GM18517 (cell line): ENCODE measurements around the gene DNASE1.

Experiments
- ATAC-seq: cut with Tn5 transposase; IDR thresholded peaks from one replicate; pipeline ENCODE4 v1.9.1; 2021; ENCODE audit warnings: mild to moderate bottlenecking, moderate library complexity; ENCODE audit not compliant: unreplicated experiment

DNASE1 gene

GRCh38 chr16:3694051-3694450, 39.6 kb downstream of the DNASE1 start:
- ATAC-seq = no peak

GRCh38 chr16:3695610-3696369, 41.3 kb downstream of the DNASE1 start:
- ATAC-seq = no peak

GRCh38 chr16:3696425-3697218, 42.1 kb downstream of the DNASE1 start:
- no peak for ATAC-seq

DNA sequence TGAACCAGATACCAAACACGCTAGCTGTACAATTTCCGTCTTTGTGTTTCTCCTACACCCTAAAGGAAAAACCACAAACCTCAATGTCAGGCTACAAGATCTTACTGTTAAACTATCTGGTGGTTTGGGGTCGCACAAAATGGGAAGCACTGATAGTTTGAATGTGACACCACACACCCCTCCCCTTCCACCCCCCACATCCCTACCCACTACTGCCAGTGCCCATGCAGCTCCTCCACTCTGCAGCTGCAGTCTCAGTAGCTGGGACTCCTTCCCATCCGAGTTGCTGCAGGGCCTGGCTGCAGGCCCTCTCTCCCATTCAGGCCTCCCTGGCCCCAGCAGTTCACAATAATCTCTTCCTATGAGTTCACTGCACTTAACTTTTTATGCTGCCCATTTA, 44.5 kb downstream of the DNASE1 start:
- no peak for ATAC-seq

- ATAC-seq = no peak
These were observed 47.0 kb downstream of the DNASE1 start for GRCh38 chr16:3701531-3701930.

DNA sequence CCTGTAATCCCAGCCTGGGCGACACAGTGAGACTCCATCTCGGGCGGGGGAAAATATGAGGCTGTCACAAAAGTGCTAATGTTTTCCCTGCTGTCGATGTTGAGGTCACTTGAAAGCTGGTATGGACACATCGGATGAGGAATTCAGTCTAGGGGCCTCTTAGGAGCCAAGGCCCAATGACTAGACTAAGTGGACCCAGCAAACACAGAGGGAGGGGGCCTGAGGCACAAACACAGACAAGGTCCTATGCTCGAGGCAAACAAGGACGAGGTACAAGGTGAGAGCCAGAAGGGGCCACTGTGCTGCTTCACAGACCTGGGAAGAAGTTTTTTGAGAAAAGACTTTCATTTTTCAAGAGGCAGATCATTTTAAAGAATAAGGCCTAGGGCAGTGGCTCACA, 47.6 kb downstream of the DNASE1 start:
- ATAC-seq = no peak

DNA sequence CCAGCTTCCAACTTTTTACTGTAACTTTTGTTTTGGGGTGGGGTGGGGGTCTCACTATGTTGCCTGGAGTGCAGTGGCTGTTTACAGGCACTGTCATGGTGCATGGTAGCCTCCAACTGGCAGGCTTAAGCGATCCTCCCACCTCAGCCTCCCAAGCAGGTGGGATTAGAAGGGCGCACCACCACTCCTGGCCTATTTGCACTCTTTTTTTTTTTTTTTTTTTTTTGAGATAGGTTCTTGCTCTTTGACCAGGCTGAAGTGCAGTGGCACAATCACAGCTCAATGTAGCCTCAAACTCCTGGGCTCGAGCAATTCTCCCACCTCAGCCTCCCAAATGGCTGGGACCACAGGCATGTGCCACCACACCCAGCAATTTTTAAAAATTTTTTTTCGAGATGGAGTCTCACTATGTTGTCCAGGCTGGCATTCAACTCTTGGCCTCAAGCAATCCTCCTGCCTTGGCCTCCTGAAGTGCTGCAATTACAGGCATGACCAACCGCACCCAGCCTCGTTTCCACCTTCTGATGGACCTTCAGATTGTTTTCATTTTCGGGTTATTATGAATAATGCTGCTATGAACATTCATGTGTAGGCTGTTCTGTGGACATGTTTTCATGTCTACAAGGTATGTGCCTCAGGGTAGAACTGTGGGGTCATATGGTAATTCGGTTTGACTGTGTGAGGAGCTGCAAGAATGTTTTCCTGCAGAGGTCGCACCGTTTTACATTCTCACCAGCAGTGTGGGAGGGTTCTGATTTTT, 51.9 kb downstream of the DNASE1 start:
- no peak for ATAC-seq
